Frontal cortex (tissue), 4 donors: ENCODE results near the gene SMYD3. TPM values are rescaled to one million over a fixed set of nuclear protein-coding genes. Genes with fewer than 3 reads are reported as not detected.

ENCODE experiments used
- DNase-seq, 2 donors: peaks; one replicate each; pipeline ENCODE4 v3.0.0; 2012; ENCODE audit warnings: low spot score in 2 of 2
- FAIRE-seq: peaks from 2 replicates; lab custom pipeline; 2012; peaks lifted over from hg19 to GRCh38; lab: Jason Lieb, UNC
- total RNA-seq: library from RNA; depleted of rRNA; stranded (reverse); fragments of >200 nt; gene quantifications from one replicate; pipeline ENCODE4 v1.2.3, GENCODE V29; 2014
- donor health status: control.
- donor health status: control.
- donor health status: control.

The SMYD3 gene
- total RNA-seq, 1 donor from 2014 or later: 32.2 TPM

DNA sequence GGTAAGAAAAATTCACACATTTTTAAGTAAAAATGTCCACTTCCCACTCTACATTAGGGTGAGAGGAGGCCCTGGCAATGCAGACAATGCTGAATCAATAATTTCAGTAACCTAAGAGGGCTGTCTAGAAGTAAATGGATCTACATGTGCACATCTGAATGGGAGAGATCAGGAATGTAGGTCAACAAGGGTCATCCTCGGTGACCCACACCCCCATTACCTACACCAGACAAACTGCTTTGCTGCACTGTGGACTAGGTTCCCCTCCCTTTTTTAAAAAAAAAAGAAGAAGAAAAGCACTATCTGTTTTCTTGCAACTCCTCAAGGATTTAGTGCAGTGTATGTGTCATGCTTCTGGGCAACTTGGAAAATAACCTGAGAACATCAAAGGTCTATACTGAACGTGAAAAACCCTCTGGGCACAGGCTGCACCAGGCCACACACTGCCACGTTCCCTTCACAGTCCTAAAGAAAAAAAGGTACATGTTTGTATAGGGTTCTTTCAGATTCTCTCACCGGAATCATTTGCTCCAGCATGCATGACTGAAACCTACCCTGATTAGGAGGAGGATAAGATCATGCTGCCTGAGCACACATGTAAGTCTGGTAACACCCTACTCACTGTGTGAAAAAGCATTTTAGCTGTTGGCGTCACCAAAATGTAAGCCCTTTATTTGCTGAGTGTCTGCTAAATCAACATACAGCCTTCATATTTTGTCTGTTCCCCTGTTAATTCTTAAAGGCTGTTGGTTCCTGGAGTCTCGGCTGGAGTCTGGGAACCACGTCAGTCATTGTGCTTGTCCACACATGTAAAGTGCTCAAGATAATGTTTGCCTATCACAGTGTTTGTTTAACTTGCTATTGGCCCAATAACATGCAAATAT, 341.0 kb downstream of the SMYD3 start:
- DNase-seq (no peak), FAIRE-seq (no peak)

DNA sequence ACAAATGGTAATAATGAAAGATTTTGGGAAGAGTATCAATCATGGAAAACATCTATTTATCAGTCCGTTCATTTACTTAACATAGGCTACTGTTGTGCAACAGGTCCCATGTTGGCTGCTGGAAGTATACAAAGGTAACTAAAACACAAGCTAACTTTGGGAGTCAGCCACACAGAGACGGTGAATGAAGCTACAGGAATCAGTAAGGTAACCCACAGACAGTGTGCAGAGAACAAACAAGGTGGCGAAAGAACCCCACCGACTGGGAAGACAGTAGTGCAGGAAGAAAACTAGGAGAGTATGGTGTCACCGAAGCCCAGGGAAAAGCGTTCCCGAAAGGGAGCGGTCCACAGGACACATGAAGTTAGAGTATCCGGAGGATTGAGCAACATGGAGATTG, 342.3 kb downstream of the SMYD3 start:
- no peak for FAIRE-seq
- no peak for DNase-seq

DNA sequence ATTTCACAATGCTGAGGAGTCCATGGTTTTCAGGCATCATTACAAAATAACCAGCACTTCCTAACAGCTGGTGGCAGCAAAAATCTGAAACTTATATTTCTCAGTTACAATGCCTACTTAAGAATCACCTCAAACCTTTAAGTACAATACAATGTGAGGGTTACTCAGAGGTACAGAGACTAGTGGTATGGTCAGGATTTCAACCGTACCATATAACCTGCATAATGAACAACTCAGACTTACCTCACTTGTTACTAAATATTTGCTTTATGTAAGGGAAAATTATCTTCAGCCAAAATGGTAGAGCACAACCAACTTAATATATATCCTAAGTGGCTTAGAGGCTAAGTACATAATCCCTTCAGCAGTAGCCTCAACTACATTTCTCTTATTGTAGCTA, 344.5 kb downstream of the SMYD3 start:
- FAIRE-seq: no peak

DNA sequence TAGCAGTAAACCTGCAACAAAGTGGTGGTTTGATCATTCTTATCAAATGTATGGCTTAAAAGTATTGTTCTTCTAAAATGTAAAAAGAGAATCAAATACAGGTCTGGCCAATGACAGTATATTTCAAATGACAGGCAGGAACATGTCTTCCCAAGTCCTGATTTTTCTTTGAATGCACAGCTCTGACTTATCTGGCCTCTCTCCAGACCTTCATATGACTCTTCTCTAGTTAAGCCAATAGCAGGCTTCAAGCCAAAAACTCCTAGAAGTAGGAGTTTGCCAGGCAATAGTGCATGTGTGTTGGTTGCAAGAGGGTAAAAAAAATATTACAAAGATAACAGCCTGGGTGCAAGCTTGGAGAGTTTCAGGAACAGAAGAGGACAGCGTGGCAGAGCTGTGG, 345.5 kb downstream of the SMYD3 start:
- FAIRE-seq: no peak
- no peak for DNase-seq

More for the DNA sequence above, 344.5 kb downstream of the SMYD3 start:
- DNase-seq: no peak

DNA sequence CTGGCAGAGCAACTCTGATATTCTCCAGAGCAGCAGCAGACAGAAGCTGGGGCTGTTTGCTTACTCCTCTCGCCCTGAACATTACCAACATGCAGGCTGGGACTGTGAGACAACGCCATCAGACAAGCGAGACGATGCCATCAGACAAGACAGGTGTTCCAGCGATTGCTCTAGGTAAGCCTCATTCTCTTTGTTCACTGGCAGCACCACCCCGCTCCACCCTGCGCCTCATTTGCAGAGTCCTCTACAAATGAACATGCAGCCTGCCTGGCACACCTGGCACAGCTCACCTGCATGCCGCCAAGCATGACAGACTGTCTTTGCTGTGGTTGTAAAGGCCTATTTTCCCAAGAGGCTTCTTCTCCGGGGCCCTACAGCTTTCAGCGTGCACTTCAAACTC, 346.2 kb downstream of the SMYD3 start:
- FAIRE-seq: no peak
- DNase-seq: no peak

DNA sequence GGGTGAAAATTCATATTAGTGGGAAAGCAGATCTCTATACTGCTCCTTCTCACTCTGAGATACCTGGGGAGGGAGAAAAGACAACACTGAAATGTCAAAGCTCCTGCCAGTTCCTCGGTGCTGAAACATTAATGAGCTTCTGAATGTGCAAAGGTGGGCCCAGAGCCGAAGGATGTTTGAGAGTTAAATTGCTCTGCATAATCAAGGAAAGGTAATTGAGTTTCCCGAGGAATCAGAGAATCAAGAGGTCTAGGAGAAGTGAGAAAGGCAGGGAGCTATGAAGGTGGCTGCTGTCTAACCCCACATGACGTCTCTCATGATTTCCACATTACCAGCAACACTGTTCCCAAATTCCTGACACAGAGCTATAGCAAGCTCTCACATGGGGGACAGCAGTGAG, 346.7 kb downstream of the SMYD3 start:
- no peak for FAIRE-seq
- DNase-seq: no peak

DNA sequence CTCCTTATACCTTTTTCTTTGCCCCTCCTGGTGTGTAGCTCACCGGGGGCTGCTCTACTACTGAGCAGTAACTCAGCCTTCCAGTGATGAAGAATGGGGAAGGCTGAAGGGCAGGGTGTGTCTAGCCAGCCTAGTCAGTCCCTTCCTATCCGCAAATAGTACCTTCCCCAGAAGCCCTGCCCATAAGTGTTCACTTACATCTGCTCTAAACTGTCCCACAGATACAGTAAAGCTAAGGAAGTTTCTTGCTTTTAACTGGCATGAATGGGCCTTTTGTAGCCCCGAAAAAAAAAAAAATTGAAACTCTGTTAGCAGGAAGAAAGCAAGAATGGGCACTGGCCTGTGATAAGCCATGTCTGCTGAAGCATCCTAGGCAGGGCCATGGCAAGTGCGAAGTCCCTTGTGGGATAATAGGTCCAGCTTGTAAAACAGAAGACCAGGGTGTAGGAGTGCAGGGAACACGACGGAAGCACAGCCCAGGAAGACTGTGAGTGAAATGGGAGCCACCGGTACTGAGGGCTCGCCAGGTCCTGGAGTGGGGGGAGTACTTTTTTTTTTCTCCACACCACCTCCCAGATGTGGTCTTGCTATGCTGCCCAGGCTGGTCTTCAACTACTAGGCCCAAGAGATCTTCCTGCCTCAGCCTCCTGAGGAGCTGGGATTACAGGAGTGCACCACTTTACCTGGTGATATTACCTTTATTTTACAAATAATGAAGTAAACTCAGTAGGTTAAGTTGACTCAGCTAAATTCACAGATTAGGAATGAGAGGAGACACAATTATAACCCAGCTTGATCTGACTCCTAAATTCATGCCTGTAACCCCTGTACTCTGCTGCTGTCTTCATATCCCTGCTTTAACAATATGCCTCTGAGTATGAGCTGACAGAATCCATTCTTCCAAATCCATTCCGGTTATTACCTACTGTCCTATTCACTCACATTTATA, 347.5 kb downstream of the SMYD3 start:
- no peak for DNase-seq

DNA sequence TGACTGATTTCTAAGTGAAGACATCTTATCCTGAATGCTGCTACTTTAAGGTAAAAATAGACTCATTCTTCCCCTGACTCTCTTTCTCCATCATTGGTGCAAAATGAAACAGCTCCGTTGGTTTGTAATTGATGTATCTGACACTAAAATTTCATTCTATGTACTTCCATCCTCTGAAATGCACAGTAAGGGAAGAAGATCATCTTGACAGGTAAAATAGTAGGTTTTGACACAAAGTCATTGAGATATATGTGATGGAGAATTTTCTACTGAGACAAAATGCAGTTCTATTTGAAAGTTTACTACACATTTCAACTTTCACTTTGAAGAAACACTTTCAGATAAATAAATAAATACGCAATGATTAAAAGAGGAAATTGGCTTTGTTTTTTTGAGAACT, 348.9 kb downstream of the SMYD3 start:
- no peak for FAIRE-seq

More for the DNA sequence above, 347.5 kb downstream of the SMYD3 start:
- no peak for FAIRE-seq

DNA sequence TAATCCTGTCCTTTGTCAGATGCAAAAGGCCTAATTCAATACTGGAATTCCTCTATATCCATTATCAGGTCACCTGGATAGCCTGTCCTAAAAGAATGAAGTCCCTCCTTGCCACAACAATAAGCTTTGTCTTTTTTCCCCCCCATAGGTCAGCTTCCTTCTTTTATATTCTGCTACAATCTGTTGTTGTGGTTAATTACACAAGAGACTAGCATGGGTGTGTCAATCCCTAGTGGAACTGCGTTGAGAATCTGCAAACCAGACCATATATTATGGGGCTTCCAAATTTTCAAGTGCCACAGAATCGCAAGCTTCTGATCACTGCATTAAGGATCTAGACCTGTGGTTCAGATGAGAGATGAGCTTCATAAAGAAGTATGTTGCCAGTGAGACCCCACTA, 349.6 kb downstream of the SMYD3 start:
- DNase-seq: no peak
- no peak for FAIRE-seq

More for the DNA sequence above, 348.9 kb downstream of the SMYD3 start:
- no peak for DNase-seq

DNA sequence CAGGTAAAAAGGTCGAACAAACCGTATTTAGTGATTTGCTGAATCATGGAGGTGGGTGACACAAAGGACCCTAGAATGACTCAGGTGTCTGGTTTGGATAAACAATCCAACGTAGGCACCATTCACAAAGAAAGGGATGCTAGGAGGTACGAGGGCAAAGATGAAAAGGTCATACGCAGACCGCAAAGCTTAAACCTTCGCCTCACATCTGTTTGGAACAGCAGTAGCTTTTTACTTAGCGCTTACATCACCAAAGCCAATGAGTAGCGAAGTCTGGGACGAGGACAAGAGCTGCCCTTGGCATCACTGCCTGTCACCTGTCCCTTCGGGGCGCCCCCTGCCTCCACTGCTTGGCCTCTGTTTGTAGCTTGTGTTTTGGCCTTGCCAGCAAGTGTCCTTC, 350.2 kb downstream of the SMYD3 start:
- FAIRE-seq (no peak), DNase-seq (no peak)

DNA sequence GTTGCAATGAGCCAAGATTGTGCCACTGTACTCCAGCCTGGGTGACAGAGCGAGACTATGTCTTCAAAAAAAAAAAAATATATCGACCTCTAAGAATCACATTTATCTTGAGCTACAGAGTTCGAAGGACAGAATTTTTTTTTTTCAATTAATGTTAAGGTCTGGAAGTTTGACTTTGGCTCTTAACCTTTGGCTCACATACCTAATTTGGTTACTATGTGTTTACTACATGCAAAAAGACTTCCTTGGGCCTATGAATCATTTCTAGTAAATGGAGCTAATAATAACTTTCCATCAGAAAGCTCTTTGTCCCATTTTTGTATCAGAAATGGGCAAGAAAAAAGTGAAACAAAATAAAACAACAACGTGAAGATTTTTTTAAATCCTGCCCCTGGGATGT, 351.2 kb downstream of the SMYD3 start:
- FAIRE-seq (no peak), DNase-seq (no peak)

DNA sequence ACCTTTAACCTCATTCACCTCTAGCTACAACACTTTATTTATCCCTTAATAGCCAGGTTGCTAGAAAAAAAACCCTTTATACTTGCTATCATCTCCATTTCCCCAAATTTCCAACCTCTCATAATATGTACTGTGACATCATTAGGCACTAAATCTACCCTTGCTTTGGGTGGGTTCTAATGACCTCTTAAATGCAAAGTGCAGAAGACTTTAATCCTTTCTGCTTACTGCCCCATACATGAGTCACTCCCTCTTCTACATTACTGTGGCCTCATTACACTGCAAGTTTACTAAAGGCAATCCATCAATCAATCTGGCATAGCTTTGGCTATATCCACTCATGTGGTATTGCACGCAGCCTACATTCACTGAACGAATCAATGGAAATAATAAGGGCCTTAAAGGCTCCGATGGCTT, 353.3 kb downstream of the SMYD3 start:
- DNase-seq (no peak), FAIRE-seq (no peak)

DNA sequence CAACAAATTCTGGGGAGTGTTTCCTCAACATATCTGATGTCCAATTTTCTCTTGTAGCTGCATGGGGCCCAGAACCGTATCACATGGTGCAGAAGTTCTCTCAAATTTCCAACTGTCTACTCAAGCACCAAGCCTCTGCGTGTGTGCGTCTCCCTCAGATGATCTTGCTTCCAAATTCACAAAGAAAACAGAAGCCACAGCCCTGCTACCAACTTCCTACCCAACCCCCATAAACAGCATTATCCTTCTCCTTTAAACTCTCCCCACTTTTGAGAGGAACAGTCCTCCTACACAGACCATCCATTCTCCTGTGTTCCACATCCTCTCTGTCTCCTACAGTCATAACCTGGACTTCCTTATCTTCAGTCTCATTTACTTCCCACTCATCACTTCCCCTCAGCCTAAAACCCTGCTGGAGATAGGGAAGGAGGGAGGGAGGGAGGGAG, 354.1 kb downstream of the SMYD3 start:
- DNase-seq: no peak
- no peak for FAIRE-seq

DNA sequence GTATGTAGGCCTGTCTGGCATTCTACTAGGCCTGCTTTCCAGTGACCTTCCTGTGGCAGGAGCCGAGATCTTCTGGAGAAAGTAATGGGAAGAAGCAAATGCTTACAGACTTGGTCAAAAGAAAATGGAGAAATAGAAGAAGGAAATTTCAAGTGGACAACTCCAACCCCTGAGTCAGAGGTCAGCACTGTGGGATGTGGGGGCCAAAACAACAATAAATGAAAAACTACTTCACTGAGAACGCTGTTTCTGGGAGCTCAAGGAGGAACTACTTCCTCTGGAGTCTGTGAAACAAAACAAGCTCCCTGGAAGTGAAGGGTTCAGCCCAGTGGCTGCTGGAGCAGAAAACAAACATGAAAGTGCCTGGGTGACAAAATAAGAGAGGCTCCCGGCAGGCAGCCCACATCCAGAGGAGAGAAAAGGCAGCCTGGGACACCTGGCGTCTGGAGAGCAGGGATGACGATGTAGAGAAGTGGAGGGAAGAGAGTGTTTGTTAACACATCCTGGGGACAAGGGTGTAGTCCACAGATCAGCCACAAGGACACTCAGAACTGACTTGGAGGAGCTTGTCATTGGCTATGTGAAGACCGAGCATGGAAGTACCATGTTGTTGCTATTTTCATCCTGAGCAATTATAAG, 355.2 kb downstream of the SMYD3 start:
- FAIRE-seq (no peak), DNase-seq (no peak)

DNA sequence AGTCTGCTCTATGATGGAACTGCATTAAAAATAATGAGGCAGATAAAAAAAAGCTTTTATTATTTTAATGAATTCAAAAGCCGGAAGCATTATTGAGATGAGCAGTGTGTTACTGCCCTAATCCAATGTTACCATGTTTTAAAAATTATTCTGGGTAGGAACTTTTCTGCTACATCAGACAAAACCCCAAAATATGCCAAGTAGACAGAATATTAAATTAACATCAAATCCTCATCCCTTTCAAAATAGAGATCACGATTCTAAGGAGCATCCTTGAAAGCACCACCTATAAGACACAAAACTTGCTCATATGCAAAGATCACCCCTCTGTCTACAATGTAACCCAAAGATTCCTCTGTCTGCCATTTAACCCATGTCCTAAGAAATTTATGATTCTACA, 357.5 kb downstream of the SMYD3 start:
- FAIRE-seq (no peak), DNase-seq (no peak)

DNA sequence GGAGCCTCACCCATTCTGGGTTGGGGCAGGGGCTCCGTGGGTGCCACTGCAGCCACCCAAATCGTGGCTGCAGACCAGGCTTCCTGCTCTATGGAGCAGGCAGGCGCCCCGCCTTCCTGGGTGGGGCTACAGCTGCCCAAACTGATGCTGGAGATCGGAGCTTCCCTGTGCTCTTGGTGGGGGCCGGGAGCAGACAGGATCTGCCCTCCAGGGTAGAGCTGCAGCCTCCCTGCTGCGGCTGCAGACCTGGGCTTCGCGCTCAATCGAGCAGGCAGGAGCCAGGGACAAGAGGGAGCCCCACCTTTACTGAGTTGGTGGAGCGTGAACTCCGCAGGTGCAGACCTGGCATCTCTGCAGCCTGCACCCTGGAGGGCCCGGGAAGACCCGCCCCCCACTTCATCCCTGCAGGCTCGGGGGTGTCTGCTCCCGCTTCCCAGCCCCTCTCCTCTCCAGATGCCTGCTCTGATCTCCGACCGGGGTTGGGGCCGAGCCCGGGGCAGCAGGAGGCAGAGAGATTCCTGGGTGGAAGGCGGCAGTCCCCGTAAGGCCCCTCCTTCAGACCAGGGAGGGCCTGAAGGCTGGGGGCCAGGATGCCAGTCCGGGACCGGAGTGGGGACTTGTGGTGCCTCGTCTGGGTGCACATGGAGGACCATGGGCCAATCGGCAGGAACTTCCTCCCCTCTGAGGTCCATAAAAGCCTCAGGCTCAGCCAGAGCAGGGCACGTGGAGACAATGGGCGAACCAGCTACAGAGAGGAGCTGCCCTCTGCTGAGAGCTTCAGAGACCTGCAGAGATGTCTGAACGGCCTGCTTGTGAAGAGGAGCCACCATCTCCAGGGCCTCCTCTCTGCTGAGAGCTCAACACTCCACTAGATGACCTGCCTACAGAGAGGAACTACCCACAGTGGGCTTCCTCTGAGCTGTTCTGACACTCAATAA, 359.3 kb downstream of the SMYD3 start:
- FAIRE-seq: no peak
- DNase-seq: no peak

DNA sequence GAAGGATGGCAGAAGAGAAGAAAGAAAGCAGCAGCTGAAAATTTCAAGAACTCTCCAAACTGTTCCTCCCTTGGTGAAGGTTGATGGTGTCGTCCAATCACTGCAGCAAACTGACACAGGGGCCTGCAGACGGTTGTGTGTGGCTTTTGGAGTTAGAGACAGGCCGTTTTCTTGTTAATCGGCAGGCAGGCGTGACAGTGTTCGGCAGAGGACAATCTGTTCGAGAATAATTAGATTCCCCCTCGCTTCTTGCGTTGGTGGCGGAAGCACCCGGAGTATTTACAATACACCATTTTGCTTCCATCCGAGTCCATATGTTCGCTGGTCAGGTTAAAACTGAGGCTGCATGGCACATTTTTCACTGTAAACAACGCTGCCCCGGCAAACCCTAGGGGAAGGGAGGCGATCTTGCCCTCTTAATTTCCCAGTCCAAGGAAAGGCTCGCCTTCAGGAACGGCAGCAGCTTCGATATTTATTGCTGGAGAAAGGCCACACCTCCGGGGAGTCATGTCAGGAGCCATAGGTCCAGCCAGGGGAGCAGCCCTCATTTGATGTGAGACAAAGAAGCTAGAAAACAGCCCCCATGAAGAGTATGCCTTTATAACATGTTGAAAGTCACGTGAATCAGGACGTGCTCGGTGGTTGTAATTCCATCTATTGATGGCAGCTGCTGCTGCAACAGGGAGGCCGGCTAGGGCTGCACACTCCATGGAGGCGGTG, 360.1 kb downstream of the SMYD3 start:
- no peak for DNase-seq
- no peak for FAIRE-seq

DNA sequence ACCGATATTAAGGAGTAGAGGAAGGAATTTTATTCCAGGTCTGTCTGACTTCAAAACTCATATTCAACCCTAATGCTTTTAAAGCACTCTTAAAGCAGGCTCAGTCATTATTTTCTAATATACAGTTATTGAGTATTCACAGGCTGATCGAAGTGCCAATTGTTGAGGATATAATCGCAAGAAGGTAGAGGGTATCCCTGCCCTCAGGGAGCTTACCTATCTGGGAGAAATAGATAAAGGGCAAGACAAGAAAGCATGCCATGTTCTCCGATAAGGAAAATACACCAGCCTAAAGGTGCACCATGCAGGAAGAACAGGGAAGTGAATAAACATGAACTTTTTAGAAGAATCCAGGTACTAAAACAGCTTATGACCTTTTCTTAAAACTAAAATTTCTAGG, 361.2 kb downstream of the SMYD3 start:
- FAIRE-seq: no peak
- DNase-seq: no peak

DNA sequence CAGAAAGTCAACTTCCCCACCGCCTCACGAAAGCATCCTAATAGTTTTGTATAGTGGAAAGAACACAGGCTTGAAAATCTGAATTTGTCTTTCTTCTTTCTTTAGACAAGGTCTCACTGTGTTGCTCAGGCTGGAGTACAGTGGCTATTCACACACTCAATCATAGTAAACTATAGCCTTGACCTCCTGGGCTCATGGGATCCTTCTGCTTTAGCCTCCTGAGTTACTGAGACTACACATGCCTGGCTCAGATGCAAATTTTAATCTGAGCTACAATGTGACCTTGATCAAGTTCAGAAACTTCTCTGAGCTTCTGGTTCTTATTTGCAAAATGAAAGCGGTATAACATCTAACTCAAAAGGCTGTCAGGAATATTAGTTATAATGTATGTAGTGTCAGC, 362.1 kb downstream of the SMYD3 start:
- DNase-seq: no peak
- no peak for FAIRE-seq
